ENCODE results near the gene MTF1. TPM values are rescaled to one million over a fixed set of nuclear protein-coding genes. Genes with fewer than 3 reads are reported as not detected.
A peak's percentile ranks its signal among the peaks of the same experiment; 100 is the strongest.

The MTF1 gene
- total and polyA plus RNA-seq, 10 donors = 1.3 to 49.8 (median 11.4) TPM

DNA sequence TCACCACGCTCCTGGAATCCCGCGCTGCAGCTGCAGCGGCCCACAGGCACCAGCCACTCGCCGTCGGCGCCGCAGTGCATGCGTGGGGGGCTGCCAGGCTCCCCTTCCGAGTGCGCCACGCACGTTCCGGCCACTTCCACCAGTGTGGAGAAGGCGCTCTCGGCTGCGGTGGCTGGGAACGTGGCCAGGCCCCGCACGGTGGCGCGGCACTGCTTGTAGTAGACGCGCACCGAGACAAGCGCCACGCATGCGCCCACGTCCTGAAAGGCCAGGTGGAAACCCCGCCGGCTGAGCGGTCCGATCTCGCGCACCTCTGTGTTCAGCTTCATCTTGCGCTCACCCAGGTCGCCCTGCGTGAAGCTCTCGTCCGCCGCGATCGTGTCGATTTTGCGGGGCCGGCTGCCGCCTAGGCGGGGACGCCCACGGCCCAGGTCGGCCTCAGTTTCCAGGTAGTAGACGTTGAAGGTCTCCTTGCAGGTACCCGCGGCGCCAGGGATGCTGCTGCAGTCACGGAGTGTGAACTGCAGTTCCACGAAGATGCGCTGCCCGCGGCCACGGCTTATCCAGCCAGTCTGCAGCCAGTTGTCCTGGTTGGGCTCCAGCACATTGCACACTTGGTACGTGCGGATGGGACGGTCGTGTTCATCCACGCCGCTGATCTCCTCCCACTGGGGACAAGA, 97.8 kb downstream of the MTF1 start:
- TF ChIP-seq POLR2AphosphoS5 (IDR thresholded peaks at IDR 0.05) = no peak
- no peak for TF ChIP-seq CTCF (IDR thresholded peaks at IDR 0.05 in 8 of 11, conservative IDR thresholded peaks at IDR 0.05 in 3 of 11)
- TF ChIP-seq POLR2A (IDR thresholded peaks at IDR 0.05) = no peak
- Histone ChIP-seq H3K9me3 (peaks cover 0 to 4% (median 0%) of the 10 kb centered on the region in 8 donors), H3K4me3 (no peak overlapping the region), H3K27me3 (replicated peaks in 1 of 7) (peaks cover 0 to 99% (median 41%) of the 10 kb centered on the region in 7 donors), H3K36me3 (no peaks in the 10 kb centered on the region), H3K4me1 (peaks cover 0 to 18% (median 0%) of the 10 kb centered on the region in 6 donors), H3K27ac (no peak overlapping the region)
- peak; percentile 71 for DNase-seq
- WGBS, 5 donors = 55 to 61% (median 59%) methylated on average over 29 to 68 of the region's 68 CpGs
- intact Hi-C loops (cut with DNase I; ENCODE audit: low total_unique reads) = no loop called here

Small RNAs within 50 kb of the gene (small RNA-seq; reads per million reads assigned to genes)
- gene RF00092 = 0 reads per million in 4 donors
- 0 reads per million in 4 donors for gene RNU6-584P

Other genes starting within 250 kb of the MTF1 start
- gene RSPO1, start 224.7 kb downstream of the MTF1 start, total RNA-seq = 1 to 10 TPM in 1 of 7 donors, under 1 TPM in 5, not detected in 1; 0.37 to 1.0 (median 0.53) TPM
- gene RSPO1, start 224.7 kb downstream of the MTF1 start, polyA plus RNA-seq = under 1 TPM; 0.20 to 0.50 (median 0.48) TPM
- 1 to 10 TPM; 1.2 to 8.2 (median 4.3) TPM for gene CDCA8, start 167.1 kb downstream of the MTF1 start, total RNA-seq
- gene CDCA8, start 167.1 kb downstream of the MTF1 start, polyA plus RNA-seq = 1 to 10 TPM; 1.5 to 7.7 (median 3.9) TPM
- gene EPHA10, start 94.5 kb downstream of the MTF1 start, total RNA-seq = under 1 TPM in 4 of 7 donors, not detected in 3; 0.07 to 0.43 (median 0.26) TPM
- gene EPHA10, start 94.5 kb downstream of the MTF1 start, polyA plus RNA-seq = under 1 TPM; 0.02 to 0.10 (median 0.02) TPM
- gene MANEAL, start 65.7 kb downstream of the MTF1 start, total RNA-seq = 1 to 10 TPM; 1.8 to 9.2 (median 3.1) TPM
- 1 to 10 TPM; 1.4 to 2.3 (median 1.8) TPM for gene MANEAL, start 65.7 kb downstream of the MTF1 start, polyA plus RNA-seq
- 10 to 100 TPM; 15.9 to 31.1 (median 19.5) TPM for gene C1orf122, start 51.8 kb downstream of the MTF1 start, total RNA-seq
- gene C1orf122, start 51.8 kb downstream of the MTF1 start, polyA plus RNA-seq = 10 to 100 TPM; 18.1 to 38.5 (median 23.1) TPM
- gene YRDC, start 51.4 kb downstream of the MTF1 start, total RNA-seq = 10 to 100 TPM in 5 of 7 donors, 1 to 10 TPM in 2; 8.0 to 13.4 (median 10.9) TPM
- gene YRDC, start 51.4 kb downstream of the MTF1 start, polyA plus RNA-seq = 10 to 100 TPM in 1 of 3 donors, 1 to 10 TPM in 2; 7.5 to 12.2 (median 9.9) TPM
- 10 to 100 TPM; 31.0 to 70.7 (median 45.0) TPM for gene INPP5B, start 87.5 kb upstream of the MTF1 start, total RNA-seq
- gene INPP5B, start 87.5 kb upstream of the MTF1 start, polyA plus RNA-seq = 10 to 100 TPM; 11.4 to 27.5 (median 19.0) TPM
- gene SF3A3, start 130.4 kb upstream of the MTF1 start, total RNA-seq = 10 to 100 TPM; 44.5 to 64.3 (median 53.6) TPM
- 10 to 100 TPM; 19.7 to 24.9 (median 22.1) TPM for gene SF3A3, start 130.4 kb upstream of the MTF1 start, polyA plus RNA-seq
- 10 to 100 TPM; 13.0 to 39.9 (median 19.5) TPM for gene FHL3, start 145.9 kb upstream of the MTF1 start, total RNA-seq
- 10 to 100 TPM in 1 of 3 donors, 1 to 10 TPM in 2; 8.6 to 14.0 (median 9.3) TPM for gene FHL3, start 145.9 kb upstream of the MTF1 start, polyA plus RNA-seq
- gene UTP11, start 153.1 kb upstream of the MTF1 start, total RNA-seq = 10 to 100 TPM; 19.2 to 51.4 (median 23.7) TPM
- 10 to 100 TPM; 12.5 to 21.0 (median 20.6) TPM for gene UTP11, start 153.1 kb upstream of the MTF1 start, polyA plus RNA-seq
- under 1 TPM in 4 of 7 donors, not detected in 3; 0.17 to 0.60 (median 0.30) TPM for gene POU3F1, start 187.2 kb upstream of the MTF1 start, total RNA-seq
- gene POU3F1, start 187.2 kb upstream of the MTF1 start, polyA plus RNA-seq = under 1 TPM; 0.07 to 0.38 (median 0.08) TPM

Data from spleen (tissue), 11 donors.